ENCODE data around the gene PRKAR1B. TPM values are rescaled to one million over a fixed set of nuclear protein-coding genes. Genes with fewer than 3 reads are reported as not detected.
"Not testable (repeated sequence)": the region's sequence is repeated elsewhere in the genome, so short reads cannot be mapped to it uniquely, and the experiment has no call there.

PRKAR1B gene
- total RNA-seq, 1 donor from 2014 or later: 16.5 TPM

GRCh38 chr7:761101-761500 is 34.0 kb upstream of the PRKAR1B start:
- intact Hi-C loops (cut with micrococcal nuclease): no loop called here
- DNase-seq (no peak), ATAC-seq (no peak)

- ATAC-seq (no peak), DNase-seq (no peak)
- intact Hi-C loops (cut with micrococcal nuclease): no loop called here
These were observed 32.9 kb upstream of the PRKAR1B start for GRCh38 chr7:760006-760405.

GRCh38 chr7:759569-759968 is 32.5 kb upstream of the PRKAR1B start:
- intact Hi-C loops (cut with micrococcal nuclease): no loop called here
- DNase-seq (no peak), ATAC-seq (no peak)

- no peak for DNase-seq
- intact Hi-C loops (cut with micrococcal nuclease): no loop called here
These were observed 30.7 kb upstream of the PRKAR1B start for GRCh38 chr7:757741-758163.

GRCh38 chr7:756928-757560 is 30.0 kb upstream of the PRKAR1B start:
- intact Hi-C loops (cut with micrococcal nuclease): no loop called here
- DNase-seq: no peak
- ATAC-seq: no peak

More at GRCh38 chr7:757741-758163, 30.7 kb upstream of the PRKAR1B start:
- ATAC-seq: no peak

GRCh38 chr7:756231-756927 is 29.3 kb upstream of the PRKAR1B start:
- no peak for ATAC-seq
- DNase-seq: no peak

GRCh38 chr7:755413-755805 is 28.3 kb upstream of the PRKAR1B start:
- no peak for ATAC-seq
- intact Hi-C loops (cut with micrococcal nuclease): no loop called here
- DNase-seq: no peak

More at GRCh38 chr7:756231-756927, 29.3 kb upstream of the PRKAR1B start:
- intact Hi-C loops (cut with micrococcal nuclease): no loop called here

GRCh38 chr7:754531-755412 is 27.7 kb upstream of the PRKAR1B start:
- intact Hi-C loops (cut with micrococcal nuclease): no loop called here
- no peak for ATAC-seq
- DNase-seq: no peak

GRCh38 chr7:753190-753589 is 26.1 kb upstream of the PRKAR1B start:
- DNase-seq (no peak), ATAC-seq (no peak)
- intact Hi-C loops (cut with micrococcal nuclease): no loop called here

GRCh38 chr7:752256-752655 is 25.2 kb upstream of the PRKAR1B start:
- intact Hi-C loops (cut with micrococcal nuclease): not testable (repeated sequence)

GRCh38 chr7:751826-752225 is 24.7 kb upstream of the PRKAR1B start:
- intact Hi-C loops (cut with micrococcal nuclease): no loop called here
- DNase-seq (no peak), ATAC-seq (no peak)

More at GRCh38 chr7:752256-752655, 25.2 kb upstream of the PRKAR1B start:
- ATAC-seq, DNase-seq: not testable (repeated sequence)

GRCh38 chr7:750111-750905 is 23.2 kb upstream of the PRKAR1B start:
- ATAC-seq: no peak
- intact Hi-C loops (cut with micrococcal nuclease): no loop called here
- DNase-seq: no peak

- intact Hi-C loops (cut with micrococcal nuclease): no loop called here
- DNase-seq: peak; percentile 74
- peak; percentile 81 for ATAC-seq
These were observed 22.1 kb upstream of the PRKAR1B start for GRCh38 chr7:749140-749551.

- DNase-seq (no peak), ATAC-seq (no peak)
- intact Hi-C loops (cut with micrococcal nuclease): no loop called here
These were observed 21.4 kb upstream of the PRKAR1B start for GRCh38 chr7:748446-748845.

- ATAC-seq (no peak), DNase-seq (no peak)
- intact Hi-C loops (cut with micrococcal nuclease): no loop called here
These were observed 20.1 kb upstream of the PRKAR1B start for GRCh38 chr7:747186-747585.

GRCh38 chr7:746155-747061 is 19.3 kb upstream of the PRKAR1B start:
- DNase-seq (no peak), ATAC-seq (peak; percentile 7)
- intact Hi-C loops (cut with micrococcal nuclease): no loop called here

- DNase-seq (no peak), ATAC-seq (peak; percentile 76)
- intact Hi-C loops (cut with micrococcal nuclease): no loop called here
These were observed 18.5 kb upstream of the PRKAR1B start for GRCh38 chr7:745431-746154.

All from left ventricle myocardium superior (tissue), 1 donor.